ENCODE measurements around the gene LRRC23.
"Not testable (repeated sequence)": the region's sequence is repeated elsewhere in the genome, so short reads cannot be mapped to it uniquely, and the experiment has no call there.

Gene LRRC23

GRCh38 chr12:6904280-6905276 lies at the start of gene LRRC23:
LRRC23 (plus strand) TSS chr12:6904822; CDS start chr12:6905634, 812 bp downstream.
- FAIRE-seq: peak; percentile 98

- FAIRE-seq: no peak
Observed at GRCh38 chr12:6855322-6855721, 49.3 kb upstream of the LRRC23 start.

GRCh38 chr12:6858799-6859198 lies 45.8 kb upstream of the LRRC23 start:
- no peak for FAIRE-seq

- FAIRE-seq: no peak
Observed at GRCh38 chr12:6860116-6860515, 44.5 kb upstream of the LRRC23 start.

GRCh38 chr12:6860942-6861341 lies 43.7 kb upstream of the LRRC23 start:
- FAIRE-seq: no peak

GRCh38 chr12:6861391-6861790 lies 43.2 kb upstream of the LRRC23 start:
- no peak for FAIRE-seq

GRCh38 chr12:6863033-6863432 lies 41.6 kb upstream of the LRRC23 start:
- FAIRE-seq: no peak

GRCh38 chr12:6863586-6864321 lies 40.9 kb upstream of the LRRC23 start:
- FAIRE-seq: no peak

- FAIRE-seq: not testable (repeated sequence)
Observed at GRCh38 chr12:6865307-6865706, 39.3 kb upstream of the LRRC23 start.

- FAIRE-seq: no peak
Observed at GRCh38 chr12:6866163-6866919, 38.3 kb upstream of the LRRC23 start.

- FAIRE-seq: no peak
Observed at GRCh38 chr12:6866920-6867412, 37.7 kb upstream of the LRRC23 start.

- FAIRE-seq: no peak
Observed at GRCh38 chr12:6867413-6868210, 37.0 kb upstream of the LRRC23 start, which contains the start of gene TPI1. TPI1 (plus strand) TSS chr12:6867531; CDS start chr12:6867567, 36 bp downstream.

GRCh38 chr12:6868211-6869048 lies 36.2 kb upstream of the LRRC23 start:
- FAIRE-seq: no peak

GRCh38 chr12:6869049-6870021 lies 35.3 kb upstream of the LRRC23 start:
- no peak for FAIRE-seq

- FAIRE-seq: not testable (repeated sequence)
Observed at GRCh38 chr12:6870304-6870703, 34.3 kb upstream of the LRRC23 start.

GRCh38 chr12:6871052-6871957 lies 33.3 kb upstream of the LRRC23 start:
- no peak for FAIRE-seq

GRCh38 chr12:6872073-6873048 lies 32.3 kb upstream of the LRRC23 start:
- FAIRE-seq: no peak

All from islet of Langerhans (tissue), 1 donor.